Endothelial cell of umbilical vein (primary cell): Measurements from ENCODE around the gene VPS52. TPM values are rescaled to one million over a fixed set of nuclear protein-coding genes. Genes with fewer than 3 reads are reported as not detected.
A peak's percentile ranks its signal among the peaks of the same experiment; 100 is the strongest.

ENCODE experiments used
- BruUV-seq: library from RNA; stranded (reverse); fragments of 400-500 nt; replicated peaks from 2 replicates; lab custom pipeline; 2021; lab: Mats Ljungman, UMichigan
- CTCF ChIA-PET: fragments of 300-600, 350-600 bp; sonication (Branson Sonifier 250); formaldehyde crosslinking; loops from one replicate; lab custom pipeline; 2021; ENCODE audit warnings: antibody characterized with exemption, inconsistent platforms; lab: Charles Lee
- POLR2A ChIA-PET: fragments of 300-600, 350-600 bp; sonication (Branson Sonifier 250); formaldehyde crosslinking; loops from one replicate; lab custom pipeline; 2021; ENCODE audit warnings: antibody characterized with exemption, inconsistent platforms; lab: Charles Lee
- DNase-seq: peaks from one replicate; pipeline ENCODE4 v3.0.0-alpha.2; 2011; ENCODE audit warnings: low read depth, low spot score
- FAIRE-seq: peaks from 2 replicates; lab custom pipeline; 2011; peaks lifted over from hg19 to GRCh38; lab: Jason Lieb, UNC
- H2AFZ ChIP-seq: 2 replicates; pipeline ENCODE4 v1.6.0; 2012; ENCODE audit warnings: low read depth, low read length, control low read depth, inconsistent platforms
- H3K27ac ChIP-seq: 2 replicates; pipeline ENCODE4 v1.5.1; 2011; ENCODE audit warnings: low read depth, mild to moderate bottlenecking, control low read depth, low read length, moderate library complexity; ENCODE audit not compliant: insufficient read depth
- H3K27me3 ChIP-seq, 2 experiments: 2 replicates each; pipeline versions ENCODE4 v1.6.0 to v1.6.1; 2011; ENCODE audit warnings: low read length in 2 of 2, mixed read lengths in 1 of 2; ENCODE audit not compliant: control insufficient read depth in 2 of 2, insufficient read depth in 2 of 2
- H3K36me3 ChIP-seq, 2 experiments: 2 replicates in 1 of 2; 3 replicates in 1 of 2; pipeline ENCODE4 v1.5.1; 2011; ENCODE audit warnings: low read length in 2 of 2, mild to moderate bottlenecking in 1 of 2, moderate library complexity in 1 of 2; ENCODE audit not compliant: control insufficient read depth in 2 of 2, insufficient read depth in 2 of 2; ENCODE audit errors: extremely low read depth in 1 of 2
- H3K4me1 ChIP-seq: 3 replicates; pipeline ENCODE4 v1.5.1; 2011; ENCODE audit warnings: mild to moderate bottlenecking, low read length; ENCODE audit not compliant: control insufficient read depth, insufficient read depth; ENCODE audit errors: extremely low read depth
- H3K4me2 ChIP-seq: 2 replicates; pipeline ENCODE4 v1.6.1; 2011; ENCODE audit warnings: low read length, control low read depth, mixed read lengths; ENCODE audit not compliant: insufficient read depth
- H3K4me3 ChIP-seq, 3 experiments: fragments of 200-600 bp in 1 of 3; sonication (generic), shearing (Covaris generic) in 1 of 3; replicated peaks in 1 of 3; 2 replicates each; pipeline ENCODE4 v1.5.1; 2011 to 2016; ENCODE audit warnings: control low read depth in 3 of 3, low read length in 3 of 3, mild to moderate bottlenecking in 2 of 3, inconsistent platforms in 1 of 3, low read depth in 1 of 3, moderate library complexity in 1 of 3; ENCODE audit not compliant: insufficient read depth in 1 of 3
- H3K79me2 ChIP-seq: 2 replicates; pipeline ENCODE4 v1.6.0; 2012; ENCODE audit warnings: low read length, inconsistent platforms; ENCODE audit not compliant: control insufficient read depth, insufficient read depth
- H3K9ac ChIP-seq: replicated peaks from 2 replicates; pipeline ENCODE3; 2011; ENCODE audit warnings: low read length, control low read depth; ENCODE audit not compliant: insufficient read depth; ENCODE audit errors: extremely low read depth
- H3K9me1 ChIP-seq: replicated peaks from 3 replicates; pipeline ENCODE4 v1.6.0; 2011; ENCODE audit warnings: mild to moderate bottlenecking, low read length; ENCODE audit not compliant: control insufficient read depth, insufficient read depth; ENCODE audit errors: extremely low read depth
- H3K9me3 ChIP-seq: replicated peaks from 2 replicates; pipeline ENCODE4 v1.5.1; 2012; ENCODE audit warnings: low read length, inconsistent platforms; ENCODE audit not compliant: control insufficient read depth, insufficient read depth
- H4K20me1 ChIP-seq: replicated peaks from 2 replicates; pipeline ENCODE3; 2011; ENCODE audit warnings: mild to moderate bottlenecking, low read length; ENCODE audit not compliant: control insufficient read depth, insufficient read depth; ENCODE audit errors: extremely low read depth
- EZH2 ChIP-seq: IDR thresholded peaks from 2 replicates; pipeline ENCODE4 v1.6.1; 2012; ENCODE audit warnings: borderline replicate concordance, low read depth, mild to moderate bottlenecking, moderate library complexity, low read length, inconsistent platforms; ENCODE audit not compliant: severe bottlenecking
- POLR2A ChIP-seq: IDR thresholded peaks from 2 replicates; pipeline ENCODE4 v1.6.1; 2012; ENCODE audit warnings: low read depth, mild to moderate bottlenecking, control low read depth, low read length
- POLR2AphosphoS5 ChIP-seq: IDR thresholded peaks from 2 replicates; pipeline ENCODE4 v1.6.1; 2012; ENCODE audit warnings: low read depth, mild to moderate bottlenecking, control low read depth, low read length, moderate library complexity; ENCODE audit not compliant: insufficient read depth
- dilution Hi-C: fragments of 300-500 bp; cut with MboI; formaldehyde crosslinking; loops from one replicate; pipeline ENCODE4 v1.15.0; 2019; ENCODE audit warnings: low sequenced_read_pairs; ENCODE audit not compliant: extremely low pct_ligation_motif_present
- intact Hi-C: fragments of 100-400 bp; cut with micrococcal nuclease; formaldehyde crosslinking; loops from one replicate; pipeline ENCODE4 v1.10.0; 2022
- polyA plus RNA-seq, 4 experiments: library from polyadenylated mRNA; depleted of rRNA in 3 of 4; stranded (reverse) in 3 of 4; unstranded in 1 of 4; fragments of >200 nt; gene quantifications; 2 replicates each; pipeline versions ENCODE4 v1.2.1 to v1.2.3, GENCODE V29; 2011 to 2012; ENCODE audit warnings: missing spikeins in 1 of 4
- total RNA-seq: library from RNA; stranded (reverse); gene quantifications from 2 replicates; pipeline ENCODE4 v1.2.3, GENCODE V29; 2021
- TF ChIP-seq, protein P1 (sequence below): IDR thresholded peaks from 2 replicates; pipeline ENCODE4 v1.6.1; 2011; ENCODE audit not compliant: insufficient read depth, insufficient read length
- TF ChIP-seq, protein P2 (sequence below), 2 donors: IDR thresholded peaks; 1 replicate in 1 of 2; 2 replicates in 1 of 2; pipeline ENCODE4 v1.5.1; 2011; ENCODE audit warnings: low read length in 2 of 2, mild to moderate bottlenecking in 2 of 2, moderate library complexity in 2 of 2, control low read depth in 1 of 2, inconsistent platforms in 1 of 2, low read depth in 1 of 2; ENCODE audit not compliant: insufficient read depth in 1 of 2; ENCODE audit errors: extremely low read depth in 1 of 2

The VPS52 gene
- total and polyA plus RNA-seq, 2 donors (not counting 3 experiments of a cell fraction or from before 2014, with no cell fraction given): 49.2 to 112 TPM

DNA sequence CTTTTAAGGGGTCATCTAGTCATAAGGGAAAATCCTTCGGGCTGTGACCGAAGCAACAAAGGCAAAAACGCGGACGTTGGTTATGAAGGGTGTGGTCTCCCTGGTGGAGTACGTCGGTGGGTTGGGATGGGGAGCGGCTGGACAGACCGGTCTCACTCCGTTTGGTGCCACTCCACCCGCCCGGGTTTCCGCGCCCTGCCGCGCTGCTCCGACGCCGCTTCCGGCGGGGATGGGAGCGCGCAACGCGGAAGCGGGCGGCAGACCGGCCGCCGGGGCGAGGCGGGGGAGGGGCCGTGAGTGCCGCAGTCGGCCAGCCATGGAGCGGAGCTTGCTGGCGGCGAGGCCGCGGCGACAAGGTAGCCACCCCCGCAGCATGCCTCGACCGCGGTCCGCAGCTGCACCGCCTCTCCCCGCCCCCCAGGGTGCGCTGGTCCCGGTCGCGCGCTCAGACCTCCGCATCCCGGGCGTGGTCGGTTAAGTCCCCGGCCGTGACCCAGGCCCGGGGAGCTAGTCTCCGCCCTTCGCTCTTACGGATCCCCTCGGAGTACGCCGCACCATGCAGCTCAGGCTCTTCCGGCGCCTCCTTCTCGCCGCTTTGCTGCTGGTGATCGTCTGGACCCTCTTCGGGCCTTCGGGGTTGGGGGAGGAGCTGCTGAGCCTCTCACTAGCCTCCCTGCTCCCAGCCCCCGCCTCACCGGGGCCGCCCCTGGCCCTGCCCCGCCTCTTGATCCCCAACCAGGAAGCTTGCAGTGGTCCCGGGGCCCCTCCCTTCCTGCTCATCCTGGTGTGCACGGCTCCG is 5.4 kb upstream of the VPS52 start, which contains the start of gene B3GALT4:
B3GALT4 (plus strand) TSS at position 260 of the 799 bp plus-strand sequence; CDS start at position 557, 297 bp downstream.
- CTCF ChIA-PET: interaction anchor here (0.7 to 4.0 kb wide), 16 partner anchors 10 to 149 kb away, joined by 3 to 39 read pairs (median 4); partner anchors contain the start of genes PFDN6, RGL2, TAPBP and WDR46
- no peaks in the 10 kb centered on the region for H3K27me3 ChIP-seq
- peaks cover 8 to 38% of the 10 kb centered on the region in 2 experiments for H3K36me3 ChIP-seq
- FAIRE-seq: peak; percentile 73
- peak within 1 kb of the TSS; percentile 4 for H3K27ac ChIP-seq
- no peaks in the 10 kb centered on the region for H3K9me3 ChIP-seq
- POLR2A ChIA-PET: interaction anchor here (1.0 to 2.3 kb wide), 4 partner anchors 12 to 305 kb away, joined by 4 to 8 read pairs (median 4); partner anchors contain the start of genes PFDN6 and WDR46
- H3K9me1 ChIP-seq: no peaks in the 10 kb centered on the region
- no peak within 1 kb of the TSS for H2AFZ ChIP-seq
- no peak within 1 kb of the TSS for H3K9ac ChIP-seq
- peak; percentile 67 for DNase-seq
- intact Hi-C loops: loop anchor here (2.0 kb wide), 1 partner anchor 36 kb away; no protein-coding TSS in a partner anchor
- dilution Hi-C loops: no loop called here
- peak within 1 kb of the TSS; percentile 39 for H3K4me2 ChIP-seq
- peak within 1 kb of the TSS in 2 of 3 experiments; percentile 26 to 53 for H3K4me3 ChIP-seq
- no TSS peak for BruUV-seq
- peaks cover 38% of the 10 kb centered on the region for H3K79me2 ChIP-seq
- peaks cover 5% of the 10 kb centered on the region for H4K20me1 ChIP-seq
- peaks cover 43% of the 10 kb centered on the region for H3K4me1 ChIP-seq
- TF ChIP-seq, protein P1, sequence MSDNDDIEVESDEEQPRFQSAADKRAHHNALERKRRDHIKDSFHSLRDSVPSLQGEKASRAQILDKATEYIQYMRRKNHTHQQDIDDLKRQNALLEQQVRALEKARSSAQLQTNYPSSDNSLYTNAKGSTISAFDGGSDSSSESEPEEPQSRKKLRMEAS: no peak
- TF ChIP-seq POLR2AphosphoS5 (peak; percentile 99), POLR2A (peak; percentile 96), EZH2 (no peak)
- TF ChIP-seq, protein P2, sequence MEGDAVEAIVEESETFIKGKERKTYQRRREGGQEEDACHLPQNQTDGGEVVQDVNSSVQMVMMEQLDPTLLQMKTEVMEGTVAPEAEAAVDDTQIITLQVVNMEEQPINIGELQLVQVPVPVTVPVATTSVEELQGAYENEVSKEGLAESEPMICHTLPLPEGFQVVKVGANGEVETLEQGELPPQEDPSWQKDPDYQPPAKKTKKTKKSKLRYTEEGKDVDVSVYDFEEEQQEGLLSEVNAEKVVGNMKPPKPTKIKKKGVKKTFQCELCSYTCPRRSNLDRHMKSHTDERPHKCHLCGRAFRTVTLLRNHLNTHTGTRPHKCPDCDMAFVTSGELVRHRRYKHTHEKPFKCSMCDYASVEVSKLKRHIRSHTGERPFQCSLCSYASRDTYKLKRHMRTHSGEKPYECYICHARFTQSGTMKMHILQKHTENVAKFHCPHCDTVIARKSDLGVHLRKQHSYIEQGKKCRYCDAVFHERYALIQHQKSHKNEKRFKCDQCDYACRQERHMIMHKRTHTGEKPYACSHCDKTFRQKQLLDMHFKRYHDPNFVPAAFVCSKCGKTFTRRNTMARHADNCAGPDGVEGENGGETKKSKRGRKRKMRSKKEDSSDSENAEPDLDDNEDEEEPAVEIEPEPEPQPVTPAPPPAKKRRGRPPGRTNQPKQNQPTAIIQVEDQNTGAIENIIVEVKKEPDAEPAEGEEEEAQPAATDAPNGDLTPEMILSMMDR (IDR thresholded peaks at IDR 0.05; ENCODE audit: extremely low read depth in 1 of 2, insufficient read depth in 1 of 2, low read depth in 1 of 2, low read length in 2 of 2): peak; percentile 35 to 66
